Central memory CD8-positive, alpha-beta T cell (primary cell): ENCODE results near the gene TRIM34.

Source experiments
- ATAC-seq: fragments of 150-1000 bp; cut with Tn5 transposase; replicated peaks from 2 replicates; pipeline ENCODE4 v1.10.0; 2022; ENCODE audit warnings: mild to moderate bottlenecking, moderate FRiP score, moderate number of reproducible peaks; ENCODE audit not compliant: poor library complexity, severe bottlenecking; ENCODE audit errors: extremely low read depth
- DNase-seq, 2 donors: peaks; one replicate each; pipeline ENCODE4 v3.0.0; 2021; ENCODE audit warnings: low spot score in 2 of 2
- H3K27ac Mint-ChIP-seq: one replicate; pipeline ENCODE4 v1.8.0; 2022; ENCODE audit warnings: low read depth, mild to moderate bottlenecking, moderate library complexity, mixed read lengths
- H3K27me3 Mint-ChIP-seq: one replicate; pipeline ENCODE4 v1.8.0; 2022; ENCODE audit warnings: mixed read lengths
- H3K36me3 Mint-ChIP-seq: one replicate; pipeline ENCODE4 v1.8.0; 2022; ENCODE audit warnings: mild to moderate bottlenecking, moderate library complexity, mixed read lengths; ENCODE audit not compliant: insufficient read depth
- H3K4me1 Mint-ChIP-seq: one replicate; pipeline ENCODE4 v1.8.0; 2022; ENCODE audit warnings: mixed read lengths
- H3K4me3 Mint-ChIP-seq: one replicate; pipeline ENCODE4 v1.8.0; 2022; ENCODE audit warnings: mild to moderate bottlenecking, moderate library complexity, mixed read lengths
- H3K9me3 Mint-ChIP-seq: one replicate; pipeline ENCODE4 v1.8.0; 2022; ENCODE audit warnings: mixed read lengths

Gene TRIM34

GRCh38 chr11:5691964-5692361 is 67.2 kb downstream of the TRIM34 start:
- H3K36me3 Mint-ChIP-seq: peaks cover 28% of the 10 kb centered on the region
- peaks cover 72% of the 10 kb centered on the region for H3K4me1 Mint-ChIP-seq
- peak overlapping the region; percentile 94 for H3K4me3 Mint-ChIP-seq
- no peaks in the 10 kb centered on the region for H3K9me3 Mint-ChIP-seq
- H3K27ac Mint-ChIP-seq: peak overlapping the region; percentile 93
- no peak for DNase-seq
- ATAC-seq: peak; percentile 45
- no peaks in the 10 kb centered on the region for H3K27me3 Mint-ChIP-seq
